PC-3 (cell line): ENCODE data around the gene PMIS2. TPM values are rescaled to one million over a fixed set of nuclear protein-coding genes. Genes with fewer than 3 reads are reported as not detected.

Source experiments
- ATAC-seq: fragments of 200-7000 bp; cut with Tn5 transposase; 2 replicates; pipeline ENCODE4 v1.9.1; 2020; ENCODE audit warnings: mild to moderate bottlenecking, moderate library complexity
- BruUV-seq: library from RNA; stranded (reverse); fragments of 400-500 nt; replicated peaks from 2 replicates; lab custom pipeline; 2021; lab: Mats Ljungman, UMichigan
- CTCF ChIA-PET: fragments of 300-600 bp; sonication (Branson Sonifier 250); formaldehyde crosslinking; loops from one replicate; lab custom pipeline; 2022; ENCODE audit warnings: antibody characterized with exemption; lab: Charles Lee
- POLR2A ChIA-PET: fragments of 300-600 bp; sonication (Branson Sonifier 250); formaldehyde crosslinking; loops from one replicate; lab custom pipeline; 2022; ENCODE audit warnings: antibody characterized with exemption; ENCODE audit not compliant: unreplicated experiment; lab: Charles Lee
- DNase-seq: peaks from one replicate; pipeline ENCODE4 v3.0.0-alpha.2; 2015
- H2AFZ ChIP-seq: fragments of 300-600 bp; sonication (generic); 2 replicates; pipeline ENCODE4 v1.6.0; 2016; ENCODE audit warnings: antibody characterized with exemption, low read length
- H3F3A ChIP-seq: fragments of 300-600 bp; sonication (generic); one replicate; pipeline ENCODE4 v1.6.0; 2017; ENCODE audit warnings: antibody characterized with exemption, low read length, control low read depth, mild to moderate bottlenecking; ENCODE audit not compliant: unreplicated experiment
- H3K27ac ChIP-seq: fragments of 300-600 bp; sonication (generic); 2 replicates; pipeline ENCODE4 v1.5.1; 2016; ENCODE audit warnings: mild to moderate bottlenecking, low read length
- H3K27me3 ChIP-seq: fragments of 300-600 bp; sonication (generic); 2 replicates; pipeline ENCODE4 v1.6.1; 2016; ENCODE audit warnings: low read length, mixed read lengths
- H3K36me3 ChIP-seq: fragments of 300-600 bp; sonication (generic); 2 replicates; pipeline ENCODE4 v1.6.1; 2016; ENCODE audit warnings: low read depth, mixed run types, low read length, mixed read lengths
- H3K4me1 ChIP-seq: fragments of 300-600 bp; sonication (generic); 2 replicates; pipeline ENCODE4 v1.5.1; 2016; ENCODE audit warnings: low read length; ENCODE audit not compliant: insufficient read depth
- H3K4me2 ChIP-seq: fragments of 300-600 bp; sonication (generic); 2 replicates; pipeline ENCODE4 v1.6.0; 2016; ENCODE audit warnings: low read length
- H3K4me3 ChIP-seq: fragments of 300-600 bp; sonication (generic); 2 replicates; pipeline ENCODE4 v1.5.1; 2016; ENCODE audit warnings: mild to moderate bottlenecking, low read length, mixed read lengths
- H3K79me2 ChIP-seq: fragments of 300-600 bp; sonication (generic); 2 replicates; pipeline ENCODE4 v1.6.1; 2017; ENCODE audit warnings: low read length, mixed read lengths
- H3K9ac ChIP-seq: fragments of 300-600 bp; sonication (generic); 2 replicates; pipeline ENCODE4 v1.6.0; 2016; ENCODE audit warnings: mild to moderate bottlenecking, low read length
- H3K9me2 ChIP-seq: fragments of 300-600 bp; sonication (generic); replicated peaks from 2 replicates; pipeline ENCODE4 v1.6.1; 2016; ENCODE audit warnings: mixed run types, low read length, mixed read lengths
- H3K9me3 ChIP-seq: fragments of 300-600 bp; sonication (generic); 2 replicates; pipeline ENCODE4 v1.6.1; 2016; ENCODE audit warnings: low read length, mixed read lengths
- H4K20me1 ChIP-seq: fragments of 300-600 bp; sonication (generic); 2 replicates; pipeline ENCODE4 v1.6.1; 2016; ENCODE audit warnings: low read length, mixed read lengths
- EZH2phosphoT487 ChIP-seq: fragments of 300-600 bp; sonication (generic); IDR thresholded peaks from 2 replicates; pipeline ENCODE4 v1.6.1; 2018; ENCODE audit warnings: mild to moderate bottlenecking, antibody characterized with exemption, low read length, borderline replicate concordance
- intact Hi-C: fragments of 100-400 bp; cut with micrococcal nuclease; formaldehyde crosslinking; loops from 2 replicates; pipeline ENCODE4 v1.9.0; 2023
- total RNA-seq: library from RNA; depleted of rRNA; stranded (reverse); fragments of >200 nt; gene quantifications from 2 replicates; pipeline ENCODE4 v1.2.3, GENCODE V29; 2014; rRNA removed

PMIS2 gene
- total RNA-seq, 1 experiment from 2014 or later, result not detected

GRCh38 chr19:35636651-35637050 lies 50.7 kb downstream of the PMIS2 start:
- Histone ChIP-seq H3K9me3 (no peaks in the 10 kb centered on the region), H3K27me3 (no peaks in the 10 kb centered on the region)
- BruUV-seq, result no TSS peak

More at GRCh38 chr19:35636651-35637050, 50.7 kb downstream of the PMIS2 start:
- DNase-seq, result no peak
- intact Hi-C loops, result no loop called here
- H3K9ac ChIP-seq, result no peak overlapping the region
- ATAC-seq, result no peak
- H3K4me2 ChIP-seq, result no peak overlapping the region
- H3K9me2 ChIP-seq, result no peaks in the 10 kb centered on the region
- no peak overlapping the region for H2AFZ ChIP-seq
- no peak for TF ChIP-seq EZH2phosphoT487
- H3K27ac ChIP-seq, result no peak overlapping the region
- no peaks in the 10 kb centered on the region for H3K79me2 ChIP-seq
- H3K36me3 ChIP-seq, result no peaks in the 10 kb centered on the region; the same call in 1 of the 2 replicates
- POLR2A ChIA-PET, result no interaction called here
- H3K4me3 ChIP-seq, result no peak overlapping the region
- no peaks in the 10 kb centered on the region for H3K4me1 ChIP-seq
- H4K20me1 ChIP-seq, result no peaks in the 10 kb centered on the region
- no peaks in the 10 kb centered on the region for H3F3A ChIP-seq
- CTCF ChIA-PET, result no interaction called here

Other genes starting within 250 kb of the PMIS2 start
- not detected in 2 replicates for gene FFAR1, start 238.3 kb upstream of the PMIS2 start, total RNA-seq
- not detected in 2 replicates for gene FFAR3, start 227.7 kb upstream of the PMIS2 start, total RNA-seq
- gene GPR42, start 215.1 kb upstream of the PMIS2 start, total RNA-seq, result not detected in 2 replicates
- not detected in 2 replicates for gene FFAR2, start 137.9 kb upstream of the PMIS2 start, total RNA-seq
- not detected in 2 replicates for gene KRTDAP, start 95.7 kb upstream of the PMIS2 start, total RNA-seq
- 128 and 144 TPM in 2 replicates for gene DMKN, start 72.5 kb upstream of the PMIS2 start, total RNA-seq
- gene SBSN, start 57.9 kb upstream of the PMIS2 start, total RNA-seq, result 0.26 and 2.1 TPM in 2 replicates
- not detected in 2 replicates for gene GAPDHS, start 52.7 kb upstream of the PMIS2 start, total RNA-seq
- gene TMEM147, start 40.5 kb upstream of the PMIS2 start, total RNA-seq, result 191 and 206 TPM in 2 replicates
- gene ATP4A, start 22.5 kb upstream of the PMIS2 start, total RNA-seq, result not detected in 2 replicates
- gene HAUS5, start 26.6 kb downstream of the PMIS2 start, total RNA-seq, result 25.9 and 26.4 TPM in 2 replicates
- gene RBM42, start 42.9 kb downstream of the PMIS2 start, total RNA-seq, result 81.6 and 126 TPM in 2 replicates
- gene ETV2, start 55.6 kb downstream of the PMIS2 start, total RNA-seq, result 0.36 TPM in 1 of 2 replicates, not detected in the other
- gene COX6B1, start 62.1 kb downstream of the PMIS2 start, total RNA-seq, result 405 and 563 TPM in 2 replicates
- not detected in 2 replicates for gene UPK1A, start 80.3 kb downstream of the PMIS2 start, total RNA-seq
- not detected in 2 replicates for gene ZBTB32, start 118.4 kb downstream of the PMIS2 start, total RNA-seq
- 10.8 and 23.4 TPM in 2 replicates for gene KMT2B, start 131.8 kb downstream of the PMIS2 start, total RNA-seq
- gene IGFLR1, start 156.3 kb downstream of the PMIS2 start, total RNA-seq, result 0.81 and 9.3 TPM in 2 replicates
- gene U2AF1L4, start 159.2 kb downstream of the PMIS2 start, total RNA-seq, result 7.8 and 16.4 TPM in 2 replicates
- 34.3 and 42.9 TPM in 2 replicates for gene PSENEN, start 159.5 kb downstream of the PMIS2 start, total RNA-seq
- gene LIN37, start 162.4 kb downstream of the PMIS2 start, total RNA-seq, result 4.6 and 8.2 TPM in 2 replicates
- not detected in 2 replicates for gene HSPB6, start 170.9 kb downstream of the PMIS2 start, total RNA-seq
- gene PROSER3, start 172.0 kb downstream of the PMIS2 start, total RNA-seq, result 5.5 and 6.1 TPM in 2 replicates
- gene ARHGAP33, start 189.4 kb downstream of the PMIS2 start, total RNA-seq, result 3.7 and 5.4 TPM in 2 replicates
- not detected in 2 replicates for gene PRODH2, start 226.7 kb downstream of the PMIS2 start, total RNA-seq